RWPE2 (cell line): ENCODE results near the gene CACNA2D3.
A peak's percentile ranks its signal among the peaks of the same experiment; 100 is the strongest.

ENCODE experiments used
- ATAC-seq: fragments of 200-7000 bp; cut with Tn5 transposase; 3 replicates; pipeline ENCODE4 v1.9.1; 2021; ENCODE audit warnings: low read depth
- DNase-seq: peaks from one replicate; pipeline ENCODE4 v3.0.0-alpha.2; 2020; ENCODE audit warnings: low spot score
- H3K27ac ChIP-seq: fragments of 450-650 bp; 2 replicates; pipeline ENCODE4 v1.5.1; 2017; ENCODE audit warnings: mild to moderate bottlenecking; ENCODE audit not compliant: poor library complexity, severe bottlenecking
- H3K27me3 ChIP-seq: fragments of 250-450 bp; sonication (Bioruptor Pico); 2 replicates; pipeline ENCODE4 v1.5.1; 2021; ENCODE audit warnings: mild to moderate bottlenecking, moderate library complexity; ENCODE audit not compliant: insufficient read depth, poor library complexity, severe bottlenecking
- H3K36me3 ChIP-seq: fragments of 250-450 bp; sonication (Bioruptor Pico); 2 replicates; pipeline ENCODE4 v1.5.1; 2020; ENCODE audit warnings: low read depth, mild to moderate bottlenecking, moderate library complexity
- H3K4me1 ChIP-seq: fragments of 250-450 bp; sonication (Bioruptor Pico); 2 replicates; pipeline ENCODE4 v1.5.1; 2021; ENCODE audit warnings: mild to moderate bottlenecking, moderate library complexity; ENCODE audit not compliant: insufficient read depth, poor library complexity, severe bottlenecking
- H3K4me3 ChIP-seq: fragments of 250-450 bp; sonication (Bioruptor Pico); 2 replicates; pipeline ENCODE4 v1.5.1; 2021; ENCODE audit warnings: mild to moderate bottlenecking, moderate library complexity; ENCODE audit not compliant: severe bottlenecking
- H3K9me3 ChIP-seq: fragments of 250-450 bp; sonication (Bioruptor Pico); 2 replicates; pipeline ENCODE4 v1.5.1; 2021; ENCODE audit warnings: mild to moderate bottlenecking, moderate library complexity; ENCODE audit not compliant: severe bottlenecking
- TF ChIP-seq, protein P1 (sequence below): fragments of 450-650 bp; IDR thresholded peaks from one replicate; pipeline ENCODE4 v1.5.1; 2017; ENCODE audit warnings: mild to moderate bottlenecking, moderate library complexity; ENCODE audit not compliant: poor library complexity, severe bottlenecking

The CACNA2D3 gene

DNA sequence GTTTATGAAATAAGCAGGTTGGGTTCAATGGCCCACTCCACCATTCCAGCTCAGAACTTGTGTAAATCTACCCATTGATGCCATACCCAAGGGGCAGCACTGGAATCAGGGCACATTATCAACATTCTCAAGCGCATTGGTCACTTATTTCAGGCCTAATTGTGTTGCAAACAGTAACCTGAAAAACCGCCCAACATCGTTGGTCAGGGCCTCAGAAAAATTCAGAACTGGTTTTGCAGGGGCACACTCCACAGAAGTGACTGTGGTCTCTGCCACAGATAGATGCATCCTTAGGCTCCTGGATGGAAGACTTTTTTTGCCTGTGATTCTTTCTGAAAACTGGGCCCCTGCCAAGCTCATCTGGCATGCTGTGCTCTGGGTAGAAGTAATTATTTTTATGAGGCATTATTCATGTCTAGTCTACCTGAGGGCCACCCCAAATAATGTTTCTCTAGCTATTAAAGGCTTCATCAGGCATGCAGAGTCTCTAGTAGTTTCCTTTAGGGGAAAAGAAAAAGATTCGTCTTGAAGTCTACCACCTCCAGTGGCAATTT is 827.2 kb downstream of the CACNA2D3 start:
- ATAC-seq = no peak
- H3K27ac ChIP-seq = no peak overlapping the region
- no peak for DNase-seq

DNA sequence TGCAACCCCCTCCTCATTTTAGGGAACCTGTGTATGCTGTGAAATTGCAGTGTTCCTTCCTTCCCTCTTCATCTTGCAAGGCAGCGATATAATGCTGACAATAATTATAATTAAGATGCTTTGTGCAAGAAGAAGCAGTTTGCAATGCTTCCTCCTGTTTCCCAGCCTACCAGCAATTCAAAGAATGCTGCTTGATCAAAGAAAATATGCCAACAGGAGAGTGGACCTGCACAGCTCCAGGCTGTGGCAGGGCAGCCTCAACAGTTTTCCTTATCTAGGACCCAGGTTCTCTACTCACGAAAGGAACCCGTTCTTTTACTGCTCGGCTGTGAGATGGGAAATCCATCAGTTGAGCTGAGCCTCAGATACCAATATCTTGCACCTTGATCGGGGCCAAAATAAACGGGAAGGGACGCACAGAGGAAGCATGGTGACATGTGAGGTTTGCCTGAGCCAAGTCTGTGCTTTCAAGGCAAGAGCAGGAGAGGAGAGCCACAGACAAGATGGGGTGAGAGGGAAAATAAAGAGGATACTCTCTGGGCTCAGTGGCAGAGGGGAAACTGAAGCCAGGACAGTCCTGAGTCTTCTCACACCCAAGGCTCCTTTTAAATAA is 828.1 kb downstream of the CACNA2D3 start:
- no peaks in the 10 kb centered on the region for H3K9me3 ChIP-seq
- no peak overlapping the region for H3K27ac ChIP-seq
- H3K4me3 ChIP-seq = no peak overlapping the region
- H3K27me3 ChIP-seq = no peaks in the 10 kb centered on the region
- H3K4me1 ChIP-seq = peaks cover 8% of the 10 kb centered on the region
- H3K36me3 ChIP-seq = no peaks in the 10 kb centered on the region
- TF ChIP-seq, protein P1, sequence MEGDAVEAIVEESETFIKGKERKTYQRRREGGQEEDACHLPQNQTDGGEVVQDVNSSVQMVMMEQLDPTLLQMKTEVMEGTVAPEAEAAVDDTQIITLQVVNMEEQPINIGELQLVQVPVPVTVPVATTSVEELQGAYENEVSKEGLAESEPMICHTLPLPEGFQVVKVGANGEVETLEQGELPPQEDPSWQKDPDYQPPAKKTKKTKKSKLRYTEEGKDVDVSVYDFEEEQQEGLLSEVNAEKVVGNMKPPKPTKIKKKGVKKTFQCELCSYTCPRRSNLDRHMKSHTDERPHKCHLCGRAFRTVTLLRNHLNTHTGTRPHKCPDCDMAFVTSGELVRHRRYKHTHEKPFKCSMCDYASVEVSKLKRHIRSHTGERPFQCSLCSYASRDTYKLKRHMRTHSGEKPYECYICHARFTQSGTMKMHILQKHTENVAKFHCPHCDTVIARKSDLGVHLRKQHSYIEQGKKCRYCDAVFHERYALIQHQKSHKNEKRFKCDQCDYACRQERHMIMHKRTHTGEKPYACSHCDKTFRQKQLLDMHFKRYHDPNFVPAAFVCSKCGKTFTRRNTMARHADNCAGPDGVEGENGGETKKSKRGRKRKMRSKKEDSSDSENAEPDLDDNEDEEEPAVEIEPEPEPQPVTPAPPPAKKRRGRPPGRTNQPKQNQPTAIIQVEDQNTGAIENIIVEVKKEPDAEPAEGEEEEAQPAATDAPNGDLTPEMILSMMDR = no peak
- no peak for ATAC-seq
- no peak for DNase-seq

More for the DNA sequence above, 827.2 kb downstream of the CACNA2D3 start:
- Histone ChIP-seq H3K4me1 (peaks cover 8% of the 10 kb centered on the region), H3K36me3 (no peaks in the 10 kb centered on the region), H3K9me3 (no peaks in the 10 kb centered on the region), H3K27me3 (no peaks in the 10 kb centered on the region), H3K4me3 (no peak overlapping the region)
- TF ChIP-seq, protein P1 = no peak

GRCh38 chr3:54951405-54951804 is 829.1 kb downstream of the CACNA2D3 start:
- H3K27ac ChIP-seq = no peak overlapping the region
- no peak for DNase-seq
- H3K27me3 ChIP-seq = no peaks in the 10 kb centered on the region

DNA sequence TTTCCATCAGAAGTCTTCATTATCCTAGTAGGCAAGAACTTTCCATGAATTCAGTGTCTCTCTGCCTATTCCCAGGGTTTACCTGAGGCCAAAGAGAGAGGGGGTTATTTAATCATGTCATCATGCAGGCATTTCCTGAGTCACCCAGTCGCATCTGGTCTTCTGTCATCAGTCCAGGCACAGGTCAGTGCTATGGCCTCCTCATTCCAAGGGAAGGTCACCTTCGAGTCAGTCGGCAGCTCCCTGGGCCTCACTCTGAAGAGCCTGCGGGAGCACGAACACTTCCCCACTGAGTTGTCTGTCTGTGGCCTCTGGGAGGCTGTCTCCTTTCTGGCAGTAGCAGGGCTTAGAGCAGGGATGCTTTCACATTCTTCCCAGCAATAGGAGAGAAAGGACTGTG is 831.7 kb downstream of the CACNA2D3 start:
- no peaks in the 10 kb centered on the region for H3K36me3 ChIP-seq
- H3K27ac ChIP-seq = no peak overlapping the region
- no peaks in the 10 kb centered on the region for H3K9me3 ChIP-seq
- TF ChIP-seq, protein P1 = no peak
- peaks cover 8% of the 10 kb centered on the region for H3K4me1 ChIP-seq
- ATAC-seq (peak; percentile 71), DNase-seq (no peak)
- H3K4me3 ChIP-seq = no peak overlapping the region
- H3K27me3 ChIP-seq = no peaks in the 10 kb centered on the region

More at GRCh38 chr3:54951405-54951804, 829.1 kb downstream of the CACNA2D3 start:
- ATAC-seq = peak; percentile 74; the same call in 2 of the 3 replicates
- peaks cover 8% of the 10 kb centered on the region for H3K4me1 ChIP-seq
- H3K9me3 ChIP-seq = no peaks in the 10 kb centered on the region
- no peak overlapping the region for H3K4me3 ChIP-seq
- no peaks in the 10 kb centered on the region for H3K36me3 ChIP-seq
- TF ChIP-seq, protein P1 = peak; percentile 35

DNA sequence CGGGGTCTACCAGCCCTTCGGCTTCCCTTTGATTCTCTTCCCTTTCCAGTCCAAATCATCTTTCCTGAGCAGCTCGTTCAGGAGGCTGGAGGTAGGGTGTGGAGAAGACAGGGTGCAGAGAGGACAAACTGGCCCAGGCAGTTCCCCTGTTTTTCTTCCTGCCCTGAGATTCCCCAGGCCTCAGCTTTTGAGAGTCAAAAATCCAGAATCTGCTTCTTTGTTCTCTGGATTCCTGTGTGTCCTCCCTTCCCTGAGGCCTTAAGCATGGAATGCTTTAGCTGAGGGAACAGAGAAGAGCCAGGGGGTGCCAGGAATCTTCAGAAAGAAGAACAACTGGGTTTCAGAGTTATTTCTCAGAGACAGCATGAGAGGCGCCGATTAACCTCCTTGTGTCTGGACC is 832.2 kb downstream of the CACNA2D3 start:
- no peak for ATAC-seq
- Histone ChIP-seq H3K27ac (no peak overlapping the region), H3K36me3 (no peaks in the 10 kb centered on the region), H3K9me3 (no peaks in the 10 kb centered on the region), H3K4me3 (no peak overlapping the region), H3K4me1 (peaks cover 8% of the 10 kb centered on the region), H3K27me3 (no peaks in the 10 kb centered on the region)
- DNase-seq = no peak
- TF ChIP-seq, protein P1 = no peak
